HG03064 (cell line): ENCODE measurements around the gene RCCD1.

Experiments used
- ATAC-seq: cut with Tn5 transposase; IDR thresholded peaks from one replicate; pipeline ENCODE4 v1.9.1; 2021; ENCODE audit warnings: low read depth; ENCODE audit not compliant: unreplicated experiment

RCCD1 gene

GRCh38 chr15:90941038-90941437 is 13.6 kb upstream of the RCCD1 start:
- ATAC-seq = no peak

- ATAC-seq = no peak
Measured at GRCh38 chr15:90942354-90943120, 12.1 kb upstream of the RCCD1 start.

GRCh38 chr15:90945091-90945490 is 9.6 kb upstream of the RCCD1 start:
- ATAC-seq = no peak

GRCh38 chr15:90946538-90946937 is 8.1 kb upstream of the RCCD1 start:
- no peak for ATAC-seq

- ATAC-seq = no peak
Measured at GRCh38 chr15:90946941-90947576, 7.6 kb upstream of the RCCD1 start.

- no peak for ATAC-seq
Measured at GRCh38 chr15:90947577-90948357, 6.9 kb upstream of the RCCD1 start.

GRCh38 chr15:90948506-90948905 is 6.2 kb upstream of the RCCD1 start:
- ATAC-seq = no peak

- no peak for ATAC-seq
Measured at GRCh38 chr15:90949979-90950675, 4.6 kb upstream of the RCCD1 start.

GRCh38 chr15:90950676-90951075 is 4.0 kb upstream of the RCCD1 start:
- no peak for ATAC-seq

GRCh38 chr15:90952901-90953677 is 1.6 kb upstream of the RCCD1 start:
- ATAC-seq = no peak

- ATAC-seq = no peak
Measured at GRCh38 chr15:90953947-90954711, 555 bp upstream of the RCCD1 start.

- no peak for ATAC-seq
Measured at GRCh38 chr15:90955624-90956273, 1.1 kb downstream of the RCCD1 start.

- ATAC-seq = no peak
Measured at GRCh38 chr15:90956274-90957030, 1.8 kb downstream of the RCCD1 start.

GRCh38 chr15:90957031-90957790 is 2.5 kb downstream of the RCCD1 start:
- no peak for ATAC-seq

- no peak for ATAC-seq
Measured at GRCh38 chr15:90957791-90958190, 3.1 kb downstream of the RCCD1 start.

- ATAC-seq = no peak
Measured at GRCh38 chr15:90959028-90959595, 4.4 kb downstream of the RCCD1 start.

- no peak for ATAC-seq
Measured at GRCh38 chr15:90959894-90960293, 5.2 kb downstream of the RCCD1 start.
